HepG2 (cell line): ENCODE measurements around the gene MIA2. TPM values are rescaled to one million over a fixed set of nuclear protein-coding genes. Genes with fewer than 3 reads are reported as not detected.

Experiments
- ATAC-seq: fragments of 200-7000 bp; cut with Tn5 transposase; 3 replicates; pipeline ENCODE4 v1.9.1; 2020; ENCODE audit warnings: mild to moderate bottlenecking, moderate library complexity
- BruUV-seq: library from RNA; stranded (reverse); fragments of 400-500 nt; replicated peaks from 2 replicates; lab custom pipeline; 2021; lab: Mats Ljungman, UMichigan
- CTCF ChIA-PET: fragments of 300-600 bp; formaldehyde crosslinking; extraction: SDS; loops from one replicate; lab custom pipeline; 2021; ENCODE audit warnings: low total read pairs, inconsistent platforms, low intra/inter-chr PET ratio; lab: Yijun Ruan, JAX
- POLR2A ChIA-PET: fragments of 350-600 bp; sonication (Branson Sonifier 250); formaldehyde crosslinking; loops from one replicate; lab custom pipeline; 2020; ENCODE audit warnings: antibody characterized with exemption, inconsistent platforms; lab: Yijun Ruan, JAX
- DNase-seq: peaks from one replicate; pipeline ENCODE4 v3.0.0-alpha.2; 2015; ENCODE audit warnings: low spot score
- FAIRE-seq: peaks from 3 replicates; lab custom pipeline; 2011; peaks lifted over from hg19 to GRCh38; lab: Jason Lieb, UNC
- H2AFZ ChIP-seq: one replicate; pipeline ENCODE4 v1.6.1; 2011; ENCODE audit warnings: low read length, inconsistent platforms
- H3K27ac ChIP-seq: fragments of 300-600 bp; 3 replicates; pipeline ENCODE4 v1.8.0; 2011; ENCODE audit warnings: mixed run types, mild to moderate bottlenecking, mixed read lengths, low read length, inconsistent platforms; ENCODE audit not compliant: insufficient read depth; ENCODE audit errors: extremely low read length
- H3K27me3 ChIP-seq, 2 experiments: fragments of 200-600 bp in 1 of 2; 2 replicates in 1 of 2; 3 replicates in 1 of 2; pipeline versions ENCODE4 v1.6.0 to v1.8.0; 2011; ENCODE audit warnings: low read length in 2 of 2, mild to moderate bottlenecking in 2 of 2, moderate library complexity in 2 of 2, inconsistent platforms in 1 of 2; ENCODE audit not compliant: insufficient read depth in 2 of 2, control insufficient read depth in 1 of 2
- H3K36me3 ChIP-seq, 2 experiments: fragments of 200-600 bp in 1 of 2; replicated peaks in 1 of 2; 2 replicates in 1 of 2; 3 replicates in 1 of 2; pipeline versions ENCODE4 v1.5.1 to v1.8.0; 2011; ENCODE audit warnings: low read length in 2 of 2, inconsistent platforms in 1 of 2; ENCODE audit not compliant: insufficient read depth in 2 of 2, control insufficient read depth in 1 of 2
- H3K4me1 ChIP-seq: 2 replicates; pipeline ENCODE4 v1.5.1; 2012; ENCODE audit warnings: low read length, inconsistent platforms; ENCODE audit not compliant: insufficient read depth
- H3K4me2 ChIP-seq: 2 replicates; pipeline ENCODE4 v1.6.0; 2011; ENCODE audit warnings: low read depth, low read length, inconsistent platforms
- H3K4me3 ChIP-seq, 3 experiments: fragments of 200-600 bp in 1 of 3; sonication (generic), shearing (Covaris generic) in 1 of 3; replicated peaks in 1 of 3; 2 replicates each; pipeline ENCODE4 v1.5.1; 2011 to 2016; ENCODE audit warnings: low read length in 3 of 3, inconsistent platforms in 2 of 3, low read depth in 2 of 3, mild to moderate bottlenecking in 2 of 3, control low read depth in 1 of 3, mixed read lengths in 1 of 3; ENCODE audit not compliant: insufficient read depth in 1 of 3
- H3K79me2 ChIP-seq: one replicate; pipeline ENCODE4 v1.6.1; 2011; ENCODE audit warnings: low read length, inconsistent platforms; ENCODE audit not compliant: insufficient read depth
- H3K9ac ChIP-seq: 2 replicates; pipeline ENCODE4 v1.6.0; 2011; ENCODE audit warnings: mild to moderate bottlenecking, low read depth, low read length, inconsistent platforms; ENCODE audit not compliant: insufficient read depth
- H3K9me3 ChIP-seq: 2 replicates; pipeline ENCODE4 v1.5.1; 2012; ENCODE audit warnings: mild to moderate bottlenecking, low read length
- H4K20me1 ChIP-seq: 2 replicates; pipeline ENCODE4 v1.6.0; 2011; ENCODE audit warnings: inconsistent platforms, mild to moderate bottlenecking, low read length, moderate library complexity; ENCODE audit not compliant: insufficient read depth
- CEBPZ ChIP-seq: IDR thresholded peaks from 2 replicates; pipeline ENCODE4 v1.6.1; 2012; ENCODE audit warnings: low read length, improper control_type of control experiment
- XBP1 ChIP-seq: sonication (generic); formaldehyde crosslinking; IDR thresholded peaks from 2 replicates; pipeline ENCODE4 v1.5.0; 2020; ENCODE audit warnings: missing genetic modification reagents
- ZBTB38 ChIP-seq: sonication (generic); formaldehyde crosslinking; IDR thresholded peaks from 2 replicates; pipeline ENCODE4 v1.5.1; 2020; ENCODE audit warnings: mild to moderate bottlenecking, missing genetic modification reagents
- ZNF547 ChIP-seq: sonication (generic); formaldehyde crosslinking; IDR thresholded peaks from 2 replicates; pipeline ENCODE4 v1.5.1; 2020; ENCODE audit warnings: mild to moderate bottlenecking, missing genetic modification reagents
- WGBS: methylation state at CpG from one replicate; pipeline ENCODE4 v1.1.6; 2017; ENCODE audit warnings: low lambda C conversion rate; 5-methylcytosine and 5-hydroxymethylcytosine counted together
- in situ Hi-C: cut with HindIII; loops from 2 replicates; pipeline ENCODE4 v1.10.0; 2017; ENCODE audit warnings: low pct_unique_long_range_greater_than_20kb; ENCODE audit not compliant: extremely low pct_ligation_motif_present
- intact Hi-C: fragments of 100-400 bp; cut with micrococcal nuclease; formaldehyde crosslinking; loops from one replicate; pipeline ENCODE4 v1.10.0; 2022; ENCODE audit not compliant: unreplicated experiment
- polyA plus RNA-seq, 8 experiments: library from polyadenylated mRNA; depleted of rRNA in 3 of 8; stranded (reverse) in 7 of 8; unstranded in 1 of 8; fragments of >200 nt; fragmentation: Illumina TruSeq in 4 of 8; extraction: Trizol in 4 of 8; gene quantifications; 2 replicates each; pipeline versions ENCODE4 v1.2.1 to v1.2.3, GENCODE V29; 2011 to 2016; ENCODE audit warnings: low read depth in 4 of 8, missing spikeins in 1 of 8, mixed read lengths in 1 of 8; ENCODE audit not compliant: insufficient read depth in 1 of 8
- total RNA-seq, 5 experiments: library from RNA; depleted of rRNA; stranded (reverse); fragments of >200 nt; fragmentation: Illumina TruSeq; extraction: Trizol; gene quantifications; 2 replicates each; pipeline ENCODE4 v1.2.3, GENCODE V29; 2016; ENCODE audit warnings: low read depth in 1 of 5

MIA2 gene
- total and polyA plus RNA-seq, 2 of the 13 experiments (the other 11 are each of a cell fraction or from before 2014, with no cell fraction given), result 134 to 158 TPM

GRCh38 chr14:39212034-39212433 is 21.7 kb upstream of the MIA2 start (continued):
- TF ChIP-seq CEBPZ, result no peak
- TF ChIP-seq, all 625 proteins: peak for 6

GRCh38 chr14:39212693-39213092 is 21.0 kb upstream of the MIA2 start:
- WGBS, result 64% methylated on average over 1 of the region's 1 CpG
- Histone ChIP-seq H3K4me3 (no peak overlapping the region), H3K27ac (no peak overlapping the region), H4K20me1 (no peaks in the 10 kb centered on the region), H2AFZ (no peak overlapping the region), H3K4me2 (no peak overlapping the region), H3K36me3 (no peaks in the 10 kb centered on the region), H3K9ac (no peak overlapping the region), H3K9me3 (no peaks in the 10 kb centered on the region), H3K4me1 (peaks cover 24% of the 10 kb centered on the region), H3K79me2 (no peaks in the 10 kb centered on the region), H3K27me3 (no peaks in the 10 kb centered on the region; a peak in 1 of 5 replicates)
- TF ChIP-seq ZBTB38 (CRISPR knock-in tag) (no peak), XBP1 (no peak), ZNF547 (CRISPR knock-in tag) (no peak)
- FAIRE-seq (no peak), DNase-seq (no peak), ATAC-seq (no peak)
- in situ Hi-C loops, result no loop called here
- ChIA-PET CTCF (no interaction called here), POLR2A (interaction anchor here (1.1 to 2.9 kb wide), 4 partner anchors 9 to 110 kb away, joined by 3 to 15 read pairs (median 6); partner anchors contain the start of genes SEC23A and TRAPPC6B)
- intact Hi-C loops, result no loop called here
- no TSS peak for BruUV-seq
